ENCODE measurements around the gene PTPRM.

Gene PTPRM

DNA sequence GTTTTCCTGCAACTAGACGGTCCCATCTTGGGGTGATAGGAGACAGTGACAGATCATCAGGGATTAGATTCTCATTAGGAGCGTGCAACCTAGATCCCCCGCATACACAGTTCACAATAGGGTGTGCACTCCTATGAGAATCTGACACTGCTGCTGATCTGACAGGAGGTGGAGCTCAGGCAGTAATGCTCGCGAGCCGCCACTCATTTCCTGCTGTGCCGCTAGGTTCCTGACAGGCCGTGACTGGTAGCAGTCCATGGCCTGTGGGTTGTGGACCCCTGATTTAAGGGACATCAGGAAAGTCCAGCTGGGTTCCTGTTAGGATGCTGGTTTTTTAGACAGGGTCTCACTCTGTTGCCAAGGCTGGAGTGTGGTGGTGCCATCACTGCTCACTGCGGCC is 48.7 kb downstream of the PTPRM start:
- H3K4me3 ChIP-seq (ENCODE audit: low read depth, low read length): no peak overlapping the region
- TF ChIP-seq, protein P1, sequence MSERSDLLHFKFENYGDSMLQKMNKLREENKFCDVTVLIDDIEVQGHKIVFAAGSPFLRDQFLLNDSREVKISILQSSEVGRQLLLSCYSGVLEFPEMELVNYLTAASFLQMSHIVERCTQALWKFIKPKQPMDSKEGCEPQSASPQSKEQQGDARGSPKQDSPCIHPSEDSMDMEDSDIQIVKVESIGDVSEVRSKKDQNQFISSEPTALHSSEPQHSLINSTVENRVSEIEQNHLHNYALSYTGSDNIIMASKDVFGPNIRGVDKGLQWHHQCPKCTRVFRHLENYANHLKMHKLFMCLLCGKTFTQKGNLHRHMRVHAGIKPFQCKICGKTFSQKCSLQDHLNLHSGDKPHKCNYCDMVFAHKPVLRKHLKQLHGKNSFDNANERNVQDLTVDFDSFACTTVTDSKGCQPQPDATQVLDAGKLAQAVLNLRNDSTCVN (tag by site-specific recombination; optimal IDR thresholded peaks at IDR 0.05): no peak
- no peak for TF ChIP-seq ZNF404 (tag by site-specific recombination; IDR thresholded peaks at IDR 0.05)
- TF ChIP-seq ZNF670 (tag by site-specific recombination; IDR thresholded peaks at IDR 0.05; ENCODE audit: low read depth): no peak
- TF ChIP-seq, protein P2, sequence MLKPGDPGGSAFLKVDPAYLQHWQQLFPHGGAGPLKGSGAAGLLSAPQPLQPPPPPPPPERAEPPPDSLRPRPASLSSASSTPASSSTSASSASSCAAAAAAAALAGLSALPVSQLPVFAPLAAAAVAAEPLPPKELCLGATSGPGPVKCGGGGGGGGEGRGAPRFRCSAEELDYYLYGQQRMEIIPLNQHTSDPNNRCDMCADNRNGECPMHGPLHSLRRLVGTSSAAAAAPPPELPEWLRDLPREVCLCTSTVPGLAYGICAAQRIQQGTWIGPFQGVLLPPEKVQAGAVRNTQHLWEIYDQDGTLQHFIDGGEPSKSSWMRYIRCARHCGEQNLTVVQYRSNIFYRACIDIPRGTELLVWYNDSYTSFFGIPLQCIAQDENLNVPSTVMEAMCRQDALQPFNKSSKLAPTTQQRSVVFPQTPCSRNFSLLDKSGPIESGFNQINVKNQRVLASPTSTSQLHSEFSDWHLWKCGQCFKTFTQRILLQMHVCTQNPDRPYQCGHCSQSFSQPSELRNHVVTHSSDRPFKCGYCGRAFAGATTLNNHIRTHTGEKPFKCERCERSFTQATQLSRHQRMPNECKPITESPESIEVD (tag by site-specific recombination; IDR thresholded peaks at IDR 0.05): no peak
- TF ChIP-seq ZNF335 (tag by site-specific recombination; conservative IDR thresholded peaks at IDR 0.05): no peak
- TF ChIP-seq GLI4 (tag by site-specific recombination; IDR thresholded peaks at IDR 0.05): no peak
- no peak for TF ChIP-seq ZNF221 (tag by site-specific recombination; IDR thresholded peaks at IDR 0.05; ENCODE audit: borderline replicate concordance)
- TF ChIP-seq KLF16 (tag by site-specific recombination; IDR thresholded peaks at IDR 0.05): no peak
- TF ChIP-seq ZNF132 (tag by site-specific recombination; IDR thresholded peaks at IDR 0.05; ENCODE audit: borderline replicate concordance): no peak
- TF ChIP-seq, protein P3, sequence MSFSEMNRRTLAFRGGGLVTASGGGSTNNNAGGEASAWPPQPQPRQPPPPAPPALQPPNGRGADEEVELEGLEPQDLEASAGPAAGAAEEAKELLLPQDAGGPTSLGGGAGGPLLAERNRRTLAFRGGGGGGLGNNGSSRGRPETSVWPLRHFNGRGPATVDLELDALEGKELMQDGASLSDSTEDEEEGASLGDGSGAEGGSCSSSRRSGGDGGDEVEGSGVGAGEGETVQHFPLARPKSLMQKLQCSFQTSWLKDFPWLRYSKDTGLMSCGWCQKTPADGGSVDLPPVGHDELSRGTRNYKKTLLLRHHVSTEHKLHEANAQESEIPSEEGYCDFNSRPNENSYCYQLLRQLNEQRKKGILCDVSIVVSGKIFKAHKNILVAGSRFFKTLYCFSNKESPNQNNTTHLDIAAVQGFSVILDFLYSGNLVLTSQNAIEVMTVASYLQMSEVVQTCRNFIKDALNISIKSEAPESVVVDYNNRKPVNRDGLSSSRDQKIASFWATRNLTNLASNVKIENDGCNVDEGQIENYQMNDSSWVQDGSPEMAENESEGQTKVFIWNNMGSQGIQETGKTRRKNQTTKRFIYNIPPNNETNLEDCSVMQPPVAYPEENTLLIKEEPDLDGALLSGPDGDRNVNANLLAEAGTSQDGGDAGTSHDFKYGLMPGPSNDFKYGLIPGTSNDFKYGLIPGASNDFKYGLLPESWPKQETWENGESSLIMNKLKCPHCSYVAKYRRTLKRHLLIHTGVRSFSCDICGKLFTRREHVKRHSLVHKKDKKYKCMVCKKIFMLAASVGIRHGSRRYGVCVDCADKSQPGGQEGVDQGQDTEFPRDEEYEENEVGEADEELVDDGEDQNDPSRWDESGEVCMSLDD (tag by site-specific recombination; IDR thresholded peaks at IDR 0.05): no peak
- no peak for TF ChIP-seq GLI2 (tag by site-specific recombination; IDR thresholded peaks at IDR 0.05; ENCODE audit: borderline replicate concordance, low read depth)
- TF ChIP-seq, protein P4, sequence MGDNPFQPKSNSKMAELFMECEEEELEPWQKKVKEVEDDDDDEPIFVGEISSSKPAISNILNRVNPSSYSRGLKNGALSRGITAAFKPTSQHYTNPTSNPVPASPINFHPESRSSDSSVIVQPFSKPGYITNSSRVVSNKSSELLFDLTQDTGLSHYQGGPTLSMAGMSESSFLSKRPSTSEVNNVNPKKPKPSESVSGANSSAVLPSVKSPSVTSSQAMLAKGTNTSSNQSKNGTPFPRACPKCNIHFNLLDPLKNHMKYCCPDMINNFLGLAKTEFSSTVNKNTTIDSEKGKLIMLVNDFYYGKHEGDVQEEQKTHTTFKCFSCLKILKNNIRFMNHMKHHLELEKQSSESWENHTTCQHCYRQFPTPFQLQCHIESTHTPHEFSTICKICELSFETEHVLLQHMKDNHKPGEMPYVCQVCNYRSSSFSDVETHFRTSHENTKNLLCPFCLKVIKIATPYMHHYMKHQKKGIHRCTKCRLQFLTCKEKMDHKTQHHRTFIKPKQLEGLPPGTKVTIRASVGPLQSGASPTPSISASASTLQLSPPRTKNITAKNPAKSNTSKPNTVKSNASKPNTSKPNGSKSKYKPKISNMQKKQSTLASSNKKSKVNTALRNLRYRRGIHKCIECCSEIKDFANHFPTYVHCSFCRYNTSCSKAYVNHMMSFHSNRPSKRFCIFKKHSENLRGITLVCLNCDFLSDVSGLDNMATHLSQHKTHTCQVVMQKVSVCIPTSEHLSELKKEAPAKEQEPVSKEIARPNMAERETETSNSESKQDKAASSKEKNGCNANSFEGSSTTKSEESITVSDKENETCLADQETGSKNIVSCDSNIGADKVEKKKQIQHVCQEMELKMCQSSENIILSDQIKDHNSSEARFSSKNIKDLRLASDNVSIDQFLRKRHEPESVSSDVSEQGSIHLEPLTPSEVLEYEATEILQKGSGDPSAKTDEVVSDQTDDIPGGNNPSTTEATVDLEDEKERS (tag by site-specific recombination; IDR thresholded peaks at IDR 0.05): no peak
- TF ChIP-seq ZNF239 (tag by site-specific recombination; IDR thresholded peaks at IDR 0.05): no peak
- TF ChIP-seq, protein P5, sequence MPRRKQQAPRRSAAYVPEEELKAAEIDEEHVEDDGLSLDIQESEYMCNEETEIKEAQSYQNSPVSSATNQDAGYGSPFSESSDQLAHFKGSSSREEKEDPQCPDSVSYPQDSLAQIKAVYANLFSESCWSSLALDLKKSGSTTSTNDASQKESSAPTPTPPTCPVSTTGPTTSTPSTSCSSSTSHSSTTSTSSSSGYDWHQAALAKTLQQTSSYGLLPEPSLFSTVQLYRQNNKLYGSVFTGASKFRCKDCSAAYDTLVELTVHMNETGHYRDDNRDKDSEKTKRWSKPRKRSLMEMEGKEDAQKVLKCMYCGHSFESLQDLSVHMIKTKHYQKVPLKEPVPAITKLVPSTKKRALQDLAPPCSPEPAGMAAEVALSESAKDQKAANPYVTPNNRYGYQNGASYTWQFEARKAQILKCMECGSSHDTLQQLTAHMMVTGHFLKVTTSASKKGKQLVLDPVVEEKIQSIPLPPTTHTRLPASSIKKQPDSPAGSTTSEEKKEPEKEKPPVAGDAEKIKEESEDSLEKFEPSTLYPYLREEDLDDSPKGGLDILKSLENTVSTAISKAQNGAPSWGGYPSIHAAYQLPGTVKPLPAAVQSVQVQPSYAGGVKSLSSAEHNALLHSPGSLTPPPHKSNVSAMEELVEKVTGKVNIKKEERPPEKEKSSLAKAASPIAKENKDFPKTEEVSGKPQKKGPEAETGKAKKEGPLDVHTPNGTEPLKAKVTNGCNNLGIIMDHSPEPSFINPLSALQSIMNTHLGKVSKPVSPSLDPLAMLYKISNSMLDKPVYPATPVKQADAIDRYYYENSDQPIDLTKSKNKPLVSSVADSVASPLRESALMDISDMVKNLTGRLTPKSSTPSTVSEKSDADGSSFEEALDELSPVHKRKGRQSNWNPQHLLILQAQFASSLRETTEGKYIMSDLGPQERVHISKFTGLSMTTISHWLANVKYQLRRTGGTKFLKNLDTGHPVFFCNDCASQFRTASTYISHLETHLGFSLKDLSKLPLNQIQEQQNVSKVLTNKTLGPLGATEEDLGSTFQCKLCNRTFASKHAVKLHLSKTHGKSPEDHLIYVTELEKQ (tag by site-specific recombination; IDR thresholded peaks at IDR 0.05; ENCODE audit: borderline replicate concordance): no peak
- POLR2A ChIA-PET: no interaction called here

More for the DNA sequence above, 48.7 kb downstream of the PTPRM start:
- CTCF ChIA-PET: interaction anchor here (1.2 kb wide), 1 partner anchor 11 kb away, joined by 3 read pairs; no protein-coding TSS in a partner anchor
- H3K4me1 ChIP-seq (ENCODE audit: control insufficient read depth, insufficient read depth, low read length): peaks cover 19% of the 10 kb centered on the region
- H3K27ac ChIP-seq (ENCODE audit: extremely low read depth, low read depth, low read length): no peak overlapping the region
- H3K9me3 ChIP-seq (ENCODE audit: control insufficient read depth, insufficient read depth, low read depth, low read length): no peaks in the 10 kb centered on the region
- H3K36me3 ChIP-seq (ENCODE audit: control insufficient read depth in 2 of 2, insufficient read depth in 1 of 2, low read length in 2 of 2): no peaks in the 10 kb centered on the region

All from HEK293 (cell line).